ENCODE data around the gene CAST. TPM values are rescaled to one million over a fixed set of nuclear protein-coding genes. Genes with fewer than 3 reads are reported as not detected.

CAST gene
- total RNA-seq, 2 experiments from 2014 or later, result 40.5 to 90.1 TPM

DNA sequence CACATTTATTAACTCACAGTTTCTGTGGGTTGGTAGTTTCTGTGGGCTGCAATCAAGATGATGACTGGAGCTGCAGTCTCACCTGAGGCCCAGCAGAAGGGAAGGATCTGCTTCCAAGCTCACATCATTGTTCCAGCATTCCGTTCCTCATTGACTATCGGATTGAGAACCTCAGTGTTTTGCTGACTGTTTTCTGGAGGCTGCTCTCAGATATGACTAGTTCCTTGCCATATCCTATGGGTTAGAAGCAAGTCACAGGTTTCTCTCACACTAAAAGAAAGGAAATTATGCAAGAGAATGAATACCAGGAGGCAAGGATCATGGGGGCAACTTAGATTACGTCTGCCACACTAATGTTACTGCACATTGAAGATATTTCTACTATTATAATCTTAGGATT is 151.9 kb downstream of the CAST start:
- no peak overlapping the region for H3K4me2 ChIP-seq (ENCODE audit: low read length)
- POLR2A ChIA-PET, result interaction anchor here (0.6 to 1.8 kb wide), 9 partner anchors 10 to 327 kb away, joined by 3 to 8 read pairs (median 3); no protein-coding TSS in a partner anchor
- BruUV-seq (replicated peaks), result no TSS peak
- no peak for DNase-seq (ENCODE audit: low spot score)
- CTCF ChIA-PET (ENCODE audit: unreplicated experiment), result no interaction called here
- intact Hi-C loops (cut with micrococcal nuclease; ENCODE audit: unreplicated experiment), result no loop called here
- H3K4me1 ChIP-seq (ENCODE audit: insufficient read depth, low read length, poor library complexity, severe bottlenecking), result peaks cover 52% of the 10 kb centered on the region
- H3K79me2 ChIP-seq (ENCODE audit: insufficient read depth, low read depth, low read length), result no peaks in the 10 kb centered on the region
- no peaks in the 10 kb centered on the region for H3K9me3 ChIP-seq (ENCODE audit: low read length)
- no peaks in the 10 kb centered on the region for H3K9me2 ChIP-seq (ENCODE audit: insufficient read depth, low read length)
- no peaks in the 10 kb centered on the region for H3K36me3 ChIP-seq (ENCODE audit: insufficient read depth, low read length)
- H3K27ac ChIP-seq (ENCODE audit: low read depth, low read length, poor library complexity, severe bottlenecking), result no peak overlapping the region
- H3K4me3 ChIP-seq (ENCODE audit: low read depth, low read length, poor library complexity, severe bottlenecking), result no peak overlapping the region
- TF ChIP-seq EZH2phosphoT487 (IDR thresholded peaks at IDR 0.05; ENCODE audit: borderline replicate concordance, low read depth, low read length), result no peak
- TF ChIP-seq, protein P1, sequence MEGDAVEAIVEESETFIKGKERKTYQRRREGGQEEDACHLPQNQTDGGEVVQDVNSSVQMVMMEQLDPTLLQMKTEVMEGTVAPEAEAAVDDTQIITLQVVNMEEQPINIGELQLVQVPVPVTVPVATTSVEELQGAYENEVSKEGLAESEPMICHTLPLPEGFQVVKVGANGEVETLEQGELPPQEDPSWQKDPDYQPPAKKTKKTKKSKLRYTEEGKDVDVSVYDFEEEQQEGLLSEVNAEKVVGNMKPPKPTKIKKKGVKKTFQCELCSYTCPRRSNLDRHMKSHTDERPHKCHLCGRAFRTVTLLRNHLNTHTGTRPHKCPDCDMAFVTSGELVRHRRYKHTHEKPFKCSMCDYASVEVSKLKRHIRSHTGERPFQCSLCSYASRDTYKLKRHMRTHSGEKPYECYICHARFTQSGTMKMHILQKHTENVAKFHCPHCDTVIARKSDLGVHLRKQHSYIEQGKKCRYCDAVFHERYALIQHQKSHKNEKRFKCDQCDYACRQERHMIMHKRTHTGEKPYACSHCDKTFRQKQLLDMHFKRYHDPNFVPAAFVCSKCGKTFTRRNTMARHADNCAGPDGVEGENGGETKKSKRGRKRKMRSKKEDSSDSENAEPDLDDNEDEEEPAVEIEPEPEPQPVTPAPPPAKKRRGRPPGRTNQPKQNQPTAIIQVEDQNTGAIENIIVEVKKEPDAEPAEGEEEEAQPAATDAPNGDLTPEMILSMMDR (conservative IDR thresholded peaks at IDR 0.05; ENCODE audit: low read length), result no peak
- no peak overlapping the region for H2AFZ ChIP-seq (ENCODE audit: low read length)
- no peaks in the 10 kb centered on the region for H4K20me1 ChIP-seq (ENCODE audit: insufficient read depth, low read length)

- Histone ChIP-seq H3K79me2 (ENCODE audit: insufficient read depth, low read depth, low read length) (no peaks in the 10 kb centered on the region), H3K4me2 (ENCODE audit: low read length) (peak overlapping the region; percentile 93), H2AFZ (ENCODE audit: low read length) (peak overlapping the region; percentile 89), H3K9me3 (ENCODE audit: low read length) (no peaks in the 10 kb centered on the region), H3K36me3 (ENCODE audit: insufficient read depth, low read length) (no peaks in the 10 kb centered on the region), H3K4me3 (ENCODE audit: low read depth, low read length, poor library complexity, severe bottlenecking) (peak overlapping the region; percentile 63), H3K4me1 (ENCODE audit: insufficient read depth, low read length, poor library complexity, severe bottlenecking) (peaks cover 46% of the 10 kb centered on the region), H4K20me1 (ENCODE audit: insufficient read depth, low read length) (no peaks in the 10 kb centered on the region), H3K27ac (ENCODE audit: low read depth, low read length, poor library complexity, severe bottlenecking) (peak overlapping the region; percentile 87), H3K9me2 (ENCODE audit: insufficient read depth, low read length) (no peaks in the 10 kb centered on the region)
- no TSS peak for BruUV-seq (replicated peaks)
- no peak for TF ChIP-seq EZH2phosphoT487 (IDR thresholded peaks at IDR 0.05; ENCODE audit: borderline replicate concordance, low read depth, low read length)
- TF ChIP-seq, protein P1 (conservative IDR thresholded peaks at IDR 0.05; ENCODE audit: low read length), result no peak
- intact Hi-C loops (cut with micrococcal nuclease; ENCODE audit: unreplicated experiment), result no loop called here
- peak; percentile 91 for DNase-seq (ENCODE audit: low spot score)
- CTCF ChIA-PET (ENCODE audit: unreplicated experiment), result interaction anchor here (2.6 kb wide), 1 partner anchor 9 kb away, joined by 8 read pairs; the partner anchor contains the start of gene ERAP1
- POLR2A ChIA-PET, result interaction anchor here (0.7 to 4.4 kb wide), 10 partner anchors 9 to 152 kb away, joined by 3 to 54 read pairs (median 4); partner anchors contain the start of genes ERAP1 and ERAP2
These were observed 154.3 kb downstream of the CAST start for GRCh38 chr5:96816411-96816939.

- Histone ChIP-seq H3K27ac (ENCODE audit: low read depth, low read length, poor library complexity, severe bottlenecking) (peak overlapping the region; percentile 87), H4K20me1 (ENCODE audit: insufficient read depth, low read length) (no peaks in the 10 kb centered on the region), H2AFZ (ENCODE audit: low read length) (peak overlapping the region; percentile 89), H3K4me2 (ENCODE audit: low read length) (peak overlapping the region; percentile 93), H3K4me3 (ENCODE audit: low read depth, low read length, poor library complexity, severe bottlenecking) (peak overlapping the region; percentile 63), H3K9me2 (ENCODE audit: insufficient read depth, low read length) (no peaks in the 10 kb centered on the region), H3K4me1 (ENCODE audit: insufficient read depth, low read length, poor library complexity, severe bottlenecking) (peaks cover 46% of the 10 kb centered on the region), H3K79me2 (ENCODE audit: insufficient read depth, low read depth, low read length) (no peaks in the 10 kb centered on the region), H3K9me3 (ENCODE audit: low read length) (no peaks in the 10 kb centered on the region), H3K36me3 (ENCODE audit: insufficient read depth, low read length) (no peaks in the 10 kb centered on the region)
- no peak for TF ChIP-seq EZH2phosphoT487 (IDR thresholded peaks at IDR 0.05; ENCODE audit: borderline replicate concordance, low read depth, low read length)
- TF ChIP-seq, protein P1 (conservative IDR thresholded peaks at IDR 0.05; ENCODE audit: low read length), result no peak
- BruUV-seq (replicated peaks), result TSS peak; percentile 95
- intact Hi-C loops (cut with micrococcal nuclease; ENCODE audit: unreplicated experiment), result loop anchor here (1.0 kb wide), 1 partner anchor 9 kb away; no protein-coding TSS in a partner anchor
- POLR2A ChIA-PET, result interaction anchor here (0.6 to 4.4 kb wide), 6 partner anchors 9 to 111 kb away, joined by 3 to 54 read pairs (median 4); partner anchors contain the start of gene ERAP1
- CTCF ChIA-PET (ENCODE audit: unreplicated experiment), result interaction anchor here (2.6 kb wide), 1 partner anchor 9 kb away, joined by 8 read pairs; the partner anchor contains the start of gene ERAP1
- peak; percentile 71 for DNase-seq (ENCODE audit: low spot score)
These were observed 154.8 kb downstream of the CAST start for GRCh38 chr5:96816991-96817390.

Measured in OCI-LY7 (cell line).